GM12801 (cell line): ENCODE results near the gene RPGRIP1L.

Experiments
- CTCF ChIP-seq: IDR thresholded peaks from one replicate; pipeline ENCODE4 v1.5.1; 2011; ENCODE audit warnings: control low read depth; ENCODE audit not compliant: insufficient read length; ENCODE audit errors: extremely low read depth

Gene RPGRIP1L

GRCh38 chr16:53619235-53619634, 84.4 kb downstream of the RPGRIP1L start:
- no peak for TF ChIP-seq CTCF

GRCh38 chr16:53614346-53614745, 89.3 kb downstream of the RPGRIP1L start:
- no peak for TF ChIP-seq CTCF

GRCh38 chr16:53612003-53612402, 91.7 kb downstream of the RPGRIP1L start:
- TF ChIP-seq CTCF = no peak

- TF ChIP-seq CTCF = no peak
These were observed 92.4 kb downstream of the RPGRIP1L start for GRCh38 chr16:53611179-53611696.

GRCh38 chr16:53609536-53609935, 94.1 kb downstream of the RPGRIP1L start:
- no peak for TF ChIP-seq CTCF

GRCh38 chr16:53608094-53608493, 95.6 kb downstream of the RPGRIP1L start:
- TF ChIP-seq CTCF = no peak

- TF ChIP-seq CTCF = no peak
These were observed 97.7 kb downstream of the RPGRIP1L start for GRCh38 chr16:53605831-53606400.
